Measurements from ENCODE around the gene EP300. TPM values are rescaled to one million over a fixed set of nuclear protein-coding genes. Genes with fewer than 3 reads are reported as not detected.
"Not testable (repeated sequence)": the region's sequence is repeated elsewhere in the genome, so short reads cannot be mapped to it uniquely, and the experiment has no call there.

EP300 gene
- total RNA-seq, 1 experiment from 2014 or later, result 78.6 TPM

DNA sequence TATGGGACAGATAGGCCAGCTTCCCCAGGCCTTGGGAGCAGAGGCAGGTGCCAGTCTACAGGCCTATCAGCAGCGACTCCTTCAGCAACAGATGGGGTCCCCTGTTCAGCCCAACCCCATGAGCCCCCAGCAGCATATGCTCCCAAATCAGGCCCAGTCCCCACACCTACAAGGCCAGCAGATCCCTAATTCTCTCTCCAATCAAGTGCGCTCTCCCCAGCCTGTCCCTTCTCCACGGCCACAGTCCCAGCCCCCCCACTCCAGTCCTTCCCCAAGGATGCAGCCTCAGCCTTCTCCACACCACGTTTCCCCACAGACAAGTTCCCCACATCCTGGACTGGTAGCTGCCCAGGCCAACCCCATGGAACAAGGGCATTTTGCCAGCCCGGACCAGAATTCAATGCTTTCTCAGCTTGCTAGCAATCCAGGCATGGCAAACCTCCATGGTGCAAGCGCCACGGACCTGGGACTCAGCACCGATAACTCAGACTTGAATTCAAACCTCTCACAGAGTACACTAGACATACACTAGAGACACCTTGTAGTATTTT lies 86.1 kb downstream of the EP300 start:
- Mint-ChIP-seq H3K27me3 (ENCODE audit: insufficient read depth, unreplicated experiment) (no peaks in the 10 kb centered on the region), H3K9me3 (ENCODE audit: unreplicated experiment) (no peaks in the 10 kb centered on the region)
- BruUV-seq (replicated peaks), result no TSS peak

GRCh38 chr22:41180362-41180761 lies 88.0 kb downstream of the EP300 start:
- CTCF ChIA-PET, result interaction anchor here (0.6 kb wide), 1 partner anchor 252 kb away, joined by 3 read pairs; no protein-coding TSS in a partner anchor
- H3K27ac Mint-ChIP-seq (ENCODE audit: unreplicated experiment); H3K27me3 ChIP-seq (replicated peaks; ENCODE audit: control insufficient read depth, insufficient read depth, low read length); POLR2A ChIA-PET; H3K4me1 ChIP-seq; DNase-seq; H3K36me3 ChIP-seq (ENCODE audit: control insufficient read depth, insufficient read depth, low read length); H3K9me3 ChIP-seq; H3K4me3 Mint-ChIP-seq (ENCODE audit: unreplicated experiment); intact Hi-C loops (cut with micrococcal nuclease; ENCODE audit: unreplicated experiment); H3K27me3 Mint-ChIP-seq (ENCODE audit: insufficient read depth, unreplicated experiment); H3K4me1 Mint-ChIP-seq (ENCODE audit: low read depth, unreplicated experiment); H3K9me3 Mint-ChIP-seq (ENCODE audit: unreplicated experiment); H3K4me3 ChIP-seq (ENCODE audit: low read depth, low read length); BruUV-seq (replicated peaks): not testable (repeated sequence)
- H3K36me3 Mint-ChIP-seq (ENCODE audit: insufficient read depth, unreplicated experiment), result peaks cover 74% of the 10 kb centered on the region

More for the DNA sequence above, 86.1 kb downstream of the EP300 start:
- Histone ChIP-seq H3K27me3 (replicated peaks; ENCODE audit: control insufficient read depth, insufficient read depth, low read length) (no peaks in the 10 kb centered on the region), H3K4me1 (peaks cover 4% of the 10 kb centered on the region), H3K36me3 (ENCODE audit: control insufficient read depth, insufficient read depth, low read length) (peaks cover 8% of the 10 kb centered on the region), H3K9me3 (no peaks in the 10 kb centered on the region), H3K4me3 (ENCODE audit: low read depth, low read length) (no peak overlapping the region)
- H3K36me3 Mint-ChIP-seq (ENCODE audit: insufficient read depth, unreplicated experiment), result peaks cover 89% of the 10 kb centered on the region
- intact Hi-C loops (cut with micrococcal nuclease; ENCODE audit: unreplicated experiment), result no loop called here
- no peak for DNase-seq
- peaks cover 7% of the 10 kb centered on the region for H3K4me1 Mint-ChIP-seq (ENCODE audit: low read depth, unreplicated experiment)
- TF ChIP-seq, protein P1, sequence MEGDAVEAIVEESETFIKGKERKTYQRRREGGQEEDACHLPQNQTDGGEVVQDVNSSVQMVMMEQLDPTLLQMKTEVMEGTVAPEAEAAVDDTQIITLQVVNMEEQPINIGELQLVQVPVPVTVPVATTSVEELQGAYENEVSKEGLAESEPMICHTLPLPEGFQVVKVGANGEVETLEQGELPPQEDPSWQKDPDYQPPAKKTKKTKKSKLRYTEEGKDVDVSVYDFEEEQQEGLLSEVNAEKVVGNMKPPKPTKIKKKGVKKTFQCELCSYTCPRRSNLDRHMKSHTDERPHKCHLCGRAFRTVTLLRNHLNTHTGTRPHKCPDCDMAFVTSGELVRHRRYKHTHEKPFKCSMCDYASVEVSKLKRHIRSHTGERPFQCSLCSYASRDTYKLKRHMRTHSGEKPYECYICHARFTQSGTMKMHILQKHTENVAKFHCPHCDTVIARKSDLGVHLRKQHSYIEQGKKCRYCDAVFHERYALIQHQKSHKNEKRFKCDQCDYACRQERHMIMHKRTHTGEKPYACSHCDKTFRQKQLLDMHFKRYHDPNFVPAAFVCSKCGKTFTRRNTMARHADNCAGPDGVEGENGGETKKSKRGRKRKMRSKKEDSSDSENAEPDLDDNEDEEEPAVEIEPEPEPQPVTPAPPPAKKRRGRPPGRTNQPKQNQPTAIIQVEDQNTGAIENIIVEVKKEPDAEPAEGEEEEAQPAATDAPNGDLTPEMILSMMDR (IDR thresholded peaks at IDR 0.05; ENCODE audit: insufficient read depth in 1 of 2, low read depth in 1 of 2, low read length in 1 of 2, severe bottlenecking in 1 of 2, unreplicated experiment in 1 of 2), result no peak
- ChIA-PET POLR2A (no interaction called here), CTCF (no interaction called here)
- H3K4me3 Mint-ChIP-seq (ENCODE audit: unreplicated experiment), result no peak overlapping the region
- peak overlapping the region; percentile 68 for H3K27ac Mint-ChIP-seq (ENCODE audit: unreplicated experiment)

- no TSS peak for BruUV-seq (replicated peaks)
- intact Hi-C loops (cut with micrococcal nuclease; ENCODE audit: unreplicated experiment), result no loop called here
- TF ChIP-seq, protein P1 (IDR thresholded peaks at IDR 0.05; ENCODE audit: insufficient read depth in 1 of 2, low read depth in 1 of 2, low read length in 1 of 2, severe bottlenecking in 1 of 2, unreplicated experiment in 1 of 2), result no peak
- no peak overlapping the region for H3K4me3 Mint-ChIP-seq (ENCODE audit: unreplicated experiment)
- no peaks in the 10 kb centered on the region for H3K9me3 Mint-ChIP-seq (ENCODE audit: unreplicated experiment)
- H3K36me3 ChIP-seq (ENCODE audit: control insufficient read depth, insufficient read depth, low read length), result peaks cover 8% of the 10 kb centered on the region
- ChIA-PET POLR2A (interaction anchor here (1.2 kb wide), 1 partner anchor 17 kb away, joined by 3 read pairs; no protein-coding TSS in a partner anchor), CTCF (interaction anchor here (1.5 kb wide), 1 partner anchor 57 kb away, joined by 5 read pairs; no protein-coding TSS in a partner anchor)
- no peak overlapping the region for H3K4me3 ChIP-seq (ENCODE audit: low read depth, low read length)
- H3K4me1 ChIP-seq, result peaks cover 4% of the 10 kb centered on the region
- no peaks in the 10 kb centered on the region for H3K27me3 ChIP-seq (replicated peaks; ENCODE audit: control insufficient read depth, insufficient read depth, low read length)
- no peak for DNase-seq
- H3K9me3 ChIP-seq, result no peaks in the 10 kb centered on the region
- peak overlapping the region; percentile 66 for H3K27ac Mint-ChIP-seq (ENCODE audit: unreplicated experiment)
- no peaks in the 10 kb centered on the region for H3K27me3 Mint-ChIP-seq (ENCODE audit: insufficient read depth, unreplicated experiment)
- H3K4me1 Mint-ChIP-seq (ENCODE audit: low read depth, unreplicated experiment), result peaks cover 7% of the 10 kb centered on the region
- H3K36me3 Mint-ChIP-seq (ENCODE audit: insufficient read depth, unreplicated experiment), result peaks cover 68% of the 10 kb centered on the region
Observed at GRCh38 chr22:41180926-41181325, 88.5 kb downstream of the EP300 start.

Measured in Caco-2 (cell line).